ENCODE data around the gene NKX1-1. TPM values are rescaled to one million over a fixed set of nuclear protein-coding genes. Genes with fewer than 3 reads are reported as not detected.

The NKX1-1 gene
- total and polyA plus RNA-seq, 8 donors = not detected

- intact Hi-C loops (cut with DNase I) = loop anchor here in 1 of 2 donors (10.0 kb wide), 1 partner anchor 261 kb away; no protein-coding TSS in a partner anchor
- peaks cover 0 to 61% of the 10 kb centered on the region in 2 donors for H3K36me3 ChIP-seq
Measured at GRCh38 chr4:1363513-1363912, 42.7 kb downstream of the NKX1-1 start.

GRCh38 chr4:1362521-1362920, 43.7 kb downstream of the NKX1-1 start:
- H3K36me3 ChIP-seq = peaks cover 0 to 61% of the 10 kb centered on the region in 2 donors

More at GRCh38 chr4:1363513-1363912, 42.7 kb downstream of the NKX1-1 start:
- H3K4me3 ChIP-seq = no peak overlapping the region
- ATAC-seq (no peak), DNase-seq (no peak)
- H3K9me3 ChIP-seq = no peaks in the 10 kb centered on the region
- no peaks in the 10 kb centered on the region for H3K27me3 ChIP-seq
- H3K27ac ChIP-seq = no peak overlapping the region
- H3K4me1 ChIP-seq = peaks cover 0 to 5% of the 10 kb centered on the region in 2 donors
- TF ChIP-seq CTCF (IDR thresholded peaks at IDR 0.05) = no peak

GRCh38 chr4:1362046-1362445, 44.2 kb downstream of the NKX1-1 start:
- Histone ChIP-seq H3K27ac (no peak overlapping the region), H3K9me3 (no peaks in the 10 kb centered on the region), H3K36me3 (peaks cover 0 to 60% of the 10 kb centered on the region in 2 donors), H3K4me1 (peaks cover 0 to 5% of the 10 kb centered on the region in 2 donors), H3K27me3 (no peaks in the 10 kb centered on the region), H3K4me3 (no peak overlapping the region)
- TF ChIP-seq CTCF (IDR thresholded peaks at IDR 0.05) = no peak
- intact Hi-C loops (cut with DNase I) = loop anchor here in 1 of 2 donors (10.0 kb wide), 1 partner anchor 263 kb away; no protein-coding TSS in a partner anchor
- no peak for ATAC-seq
- no peak for DNase-seq

More at GRCh38 chr4:1362521-1362920, 43.7 kb downstream of the NKX1-1 start:
- H3K4me3 ChIP-seq = no peak overlapping the region
- no peak for ATAC-seq
- intact Hi-C loops (cut with DNase I) = loop anchor here in 1 of 2 donors (10.0 kb wide), 1 partner anchor 262 kb away; no protein-coding TSS in a partner anchor
- TF ChIP-seq CTCF (IDR thresholded peaks at IDR 0.05) = no peak
- no peaks in the 10 kb centered on the region for H3K27me3 ChIP-seq
- DNase-seq = no peak
- H3K9me3 ChIP-seq = no peaks in the 10 kb centered on the region
- H3K4me1 ChIP-seq = peaks cover 0 to 5% of the 10 kb centered on the region in 2 donors
- no peak overlapping the region for H3K27ac ChIP-seq

- ATAC-seq (no peak), DNase-seq (no peak)
- no peaks in the 10 kb centered on the region for H3K27me3 ChIP-seq
- peaks cover 0 to 5% of the 10 kb centered on the region in 2 donors for H3K4me1 ChIP-seq
- H3K27ac ChIP-seq = no peak overlapping the region
- H3K9me3 ChIP-seq = no peaks in the 10 kb centered on the region
- H3K4me3 ChIP-seq = no peak overlapping the region
- TF ChIP-seq CTCF (IDR thresholded peaks at IDR 0.05) = no peak
- intact Hi-C loops (cut with DNase I) = loop anchor here in 1 of 2 donors (10.0 kb wide), 1 partner anchor 263 kb away; no protein-coding TSS in a partner anchor
- peaks cover 0 to 59% of the 10 kb centered on the region in 2 donors for H3K36me3 ChIP-seq
Measured at GRCh38 chr4:1361431-1361830, 44.8 kb downstream of the NKX1-1 start.

GRCh38 chr4:1360423-1361283, 45.6 kb downstream of the NKX1-1 start:
- Histone ChIP-seq H3K36me3 (peaks cover 0 to 60% of the 10 kb centered on the region in 2 donors), H3K27ac (no peak overlapping the region), H3K4me1 (peaks cover 0 to 5% of the 10 kb centered on the region in 2 donors), H3K27me3 (no peaks in the 10 kb centered on the region), H3K9me3 (no peaks in the 10 kb centered on the region), H3K4me3 (no peak overlapping the region)
- TF ChIP-seq CTCF (IDR thresholded peaks at IDR 0.05) = no peak
- no peak for ATAC-seq
- peak in 1 of 4 donors; percentile 61 for DNase-seq
- intact Hi-C loops (cut with DNase I) = loop anchor here in 1 of 2 donors (10.0 kb wide), 1 partner anchor 264 kb away; no protein-coding TSS in a partner anchor
